ENCODE measurements around the gene SMIM5.

Gene SMIM5

DNA sequence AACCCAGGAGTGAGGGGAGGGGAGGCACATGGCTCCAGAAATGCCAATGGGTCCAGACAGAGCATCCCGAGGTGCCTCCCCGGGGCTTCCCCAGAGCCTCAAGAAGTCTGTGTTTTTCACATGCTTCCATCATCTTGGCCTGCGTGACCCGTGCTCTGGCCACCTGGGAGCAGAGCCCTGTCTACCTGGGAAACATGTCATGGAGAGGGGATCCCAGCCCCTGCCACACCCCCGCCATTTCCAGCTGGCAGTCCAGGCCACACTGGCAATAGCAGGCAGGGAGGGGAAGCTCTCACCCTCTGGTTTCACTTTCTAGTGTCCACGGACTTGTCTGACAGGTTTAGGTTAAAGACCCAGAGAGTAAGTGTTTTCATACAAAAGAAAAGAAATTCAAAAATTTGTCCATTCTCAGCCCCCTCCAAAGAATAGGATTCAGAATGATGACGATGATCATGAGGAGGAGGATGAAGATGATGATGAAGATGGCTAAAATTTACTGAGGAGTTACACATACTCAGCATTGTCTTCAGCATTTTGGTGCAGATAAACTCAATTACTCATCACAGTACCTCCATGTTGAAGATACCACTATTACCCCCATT, 9.0 kb downstream of the SMIM5 start:
- FAIRE-seq, result no peak

DNA sequence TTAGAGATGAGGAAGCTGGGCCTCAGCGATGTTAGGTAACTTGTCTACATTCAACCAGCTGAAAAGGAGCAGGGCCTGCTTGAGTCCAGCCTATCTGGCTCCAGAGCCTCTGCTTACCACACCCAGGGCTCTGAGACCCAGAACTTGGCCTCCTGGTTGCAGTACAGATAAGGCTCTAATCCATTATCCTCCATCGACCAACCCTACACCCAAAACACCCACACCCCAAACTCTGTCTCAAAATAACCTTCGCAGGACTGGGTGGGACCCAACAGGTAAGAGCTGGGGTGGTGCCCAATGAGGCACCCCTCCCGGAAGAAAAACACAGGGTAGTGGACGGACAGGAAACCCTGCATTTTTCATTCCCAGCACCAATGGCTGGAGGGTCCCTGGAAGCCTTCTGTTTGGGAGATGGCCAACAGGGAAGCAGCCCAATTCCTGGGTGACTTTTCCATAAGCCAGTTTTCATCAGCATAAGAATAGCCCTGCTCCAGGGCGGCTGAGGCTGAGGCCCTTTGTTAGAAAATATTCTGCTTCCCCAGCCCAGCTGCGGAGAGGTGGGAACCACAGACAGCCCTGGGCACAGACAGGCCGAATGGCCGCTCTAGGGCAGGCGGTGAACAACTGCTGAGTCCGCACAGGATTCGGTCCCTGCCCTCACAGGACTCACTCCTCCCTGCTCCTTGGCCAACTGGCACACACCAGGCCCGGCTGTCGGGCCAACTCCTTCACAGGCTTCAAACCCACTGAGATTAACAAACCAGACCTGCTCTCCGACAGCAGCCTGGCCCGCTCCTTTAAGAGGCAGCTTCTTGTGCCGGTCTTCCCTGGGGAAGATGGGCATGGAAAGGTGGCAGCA, 9.8 kb downstream of the SMIM5 start:
- FAIRE-seq, result no peak

DNA sequence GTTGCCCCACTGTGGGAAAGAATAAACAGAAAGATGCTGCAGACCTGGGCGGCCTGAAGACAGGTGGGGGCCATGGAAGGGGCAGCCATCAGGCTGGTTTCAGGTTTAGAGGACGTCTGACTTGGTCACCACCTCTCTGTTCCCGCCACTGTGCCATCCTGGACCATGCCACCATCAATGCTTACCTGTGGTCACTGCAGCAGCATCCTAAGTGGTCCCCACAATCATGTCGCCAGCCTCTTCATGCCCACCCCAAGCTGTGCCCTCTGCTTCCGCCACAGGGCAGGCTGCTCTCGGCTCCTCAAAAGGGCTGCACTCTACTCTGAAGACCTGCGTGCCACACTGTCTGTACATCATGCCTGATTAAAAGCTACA, 10.4 kb downstream of the SMIM5 start:
- FAIRE-seq, result no peak

DNA sequence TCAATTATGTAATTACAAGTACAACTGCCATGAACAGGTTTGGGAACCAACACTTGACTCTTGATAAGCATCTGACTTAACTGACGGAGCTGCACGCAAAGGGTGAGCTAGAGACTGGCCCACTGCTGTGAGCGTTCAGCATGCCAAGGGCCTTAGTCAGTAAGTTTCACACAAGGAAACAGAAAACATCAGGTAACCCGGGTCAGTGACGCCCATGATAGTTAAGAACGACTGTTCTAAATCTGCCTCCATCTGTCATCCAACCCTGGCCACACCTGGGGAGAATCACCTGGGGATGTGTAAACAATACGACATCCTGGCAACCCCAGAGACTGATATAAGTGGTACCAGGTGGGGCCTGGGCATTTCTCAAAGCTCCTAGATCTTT, 12.3 kb downstream of the SMIM5 start:
- no peak for FAIRE-seq

DNA sequence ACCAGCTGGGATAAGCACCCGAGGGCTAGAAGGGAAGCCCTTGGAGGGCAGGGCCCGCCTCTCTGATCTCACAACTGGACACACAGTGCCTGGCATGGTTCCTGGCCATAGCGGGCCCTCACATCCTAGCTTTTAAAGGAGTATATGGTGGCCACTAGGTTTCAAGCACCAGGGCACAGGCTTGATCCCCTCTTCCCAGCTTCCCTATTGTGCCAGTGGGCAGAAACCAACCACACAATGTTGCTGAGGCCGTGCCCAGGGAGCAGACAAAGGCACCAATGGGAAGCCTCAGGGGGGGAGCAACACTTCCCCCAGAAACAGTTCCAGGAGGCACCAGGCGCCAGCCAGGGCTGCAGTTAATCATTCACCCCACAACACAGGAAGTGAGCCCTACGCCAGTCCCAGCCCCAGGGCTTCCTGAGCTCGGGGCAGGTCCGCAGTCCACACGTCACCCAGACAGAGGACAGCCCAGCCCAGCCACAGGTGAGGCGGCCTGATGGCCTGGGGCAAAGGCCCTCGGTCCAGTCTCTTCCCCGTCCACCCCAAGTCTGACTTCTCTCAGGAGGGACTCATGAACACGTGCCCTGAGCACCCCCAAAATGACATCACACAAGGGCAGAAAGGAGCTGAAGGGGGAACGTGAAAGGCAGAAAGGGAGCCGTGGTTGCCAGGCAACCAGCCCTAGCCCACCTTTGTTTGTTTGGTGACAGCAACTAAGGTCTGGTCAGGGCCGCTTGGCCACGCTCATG, 12.8 kb downstream of the SMIM5 start:
- no peak for FAIRE-seq

DNA sequence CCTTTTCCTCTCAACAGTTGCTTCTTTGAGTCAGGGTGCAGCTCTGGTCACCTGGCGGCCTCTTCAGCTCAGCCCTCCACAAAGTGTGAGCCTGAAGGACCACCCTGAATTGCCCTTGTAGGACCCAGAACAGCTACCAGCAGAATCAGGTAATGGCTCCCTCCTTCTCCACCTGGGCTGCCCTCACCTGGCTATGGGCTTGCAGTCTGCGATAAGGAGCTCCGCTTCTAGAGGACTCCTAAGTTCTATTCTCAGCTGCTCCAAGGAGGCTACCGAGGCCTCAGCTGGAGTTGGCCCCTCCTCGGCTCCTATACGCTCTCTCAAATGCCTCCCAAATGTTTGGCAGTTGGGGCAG, 13.4 kb downstream of the SMIM5 start:
- FAIRE-seq, result no peak

DNA sequence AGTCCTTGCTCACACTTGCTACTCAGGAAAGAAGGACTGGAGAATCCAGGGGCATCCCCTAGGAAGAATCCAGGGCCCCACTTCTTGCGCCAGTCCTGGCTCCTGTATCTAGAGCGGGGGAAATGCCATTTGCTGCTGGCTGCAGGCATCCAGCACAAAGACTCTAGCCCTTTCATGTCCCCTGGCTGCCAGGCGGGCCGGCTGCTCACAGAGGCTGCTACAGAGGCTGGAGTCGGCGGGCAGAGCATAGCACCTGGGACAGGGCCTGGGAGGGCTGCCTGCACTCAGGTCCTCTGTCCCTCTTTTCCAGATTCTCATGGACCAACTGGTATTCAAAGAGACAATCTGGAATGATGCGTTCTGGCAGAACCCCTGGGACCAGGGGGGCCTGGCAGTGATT, 13.8 kb downstream of the SMIM5 start:
- FAIRE-seq, result no peak

DNA sequence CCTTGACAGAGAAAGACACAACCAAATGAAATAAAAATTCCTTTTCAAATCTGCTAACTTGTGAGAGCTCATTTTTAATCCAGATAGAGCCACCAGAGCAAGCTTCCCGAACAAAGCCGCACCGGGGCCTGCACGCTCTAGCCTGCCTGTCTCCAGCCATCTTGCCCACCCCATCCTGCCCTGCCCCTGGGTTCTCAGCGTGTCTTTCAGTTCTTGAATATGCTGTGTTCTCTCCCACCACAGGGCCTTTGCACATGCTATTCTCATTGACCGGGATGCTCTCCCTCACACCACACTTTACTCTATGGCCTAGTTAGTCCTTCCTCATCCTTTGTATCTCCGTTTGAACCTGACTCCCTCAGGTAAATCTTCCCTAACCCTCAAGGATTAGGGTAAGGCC, 14.7 kb downstream of the SMIM5 start:
- FAIRE-seq, result no peak

DNA sequence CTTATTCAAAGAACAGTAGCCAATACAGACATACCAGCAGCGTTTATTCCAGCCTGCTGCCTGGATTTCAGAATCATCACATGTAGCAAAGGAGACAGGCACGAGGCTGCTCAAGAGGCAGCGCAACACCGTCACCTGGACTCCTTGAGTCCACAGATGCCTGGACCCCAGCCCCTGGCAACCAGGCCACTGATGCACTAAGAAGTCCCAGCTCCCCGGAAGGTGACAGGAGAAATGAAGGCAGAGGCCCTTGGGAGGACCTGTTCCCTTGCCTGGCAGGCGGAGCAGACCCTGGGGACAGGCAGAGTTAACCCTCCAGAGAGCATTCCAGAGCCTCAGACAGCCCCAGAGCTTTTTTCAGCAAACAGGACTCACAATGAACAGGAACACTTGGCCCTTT, 16.5 kb downstream of the SMIM5 start:
- no peak for FAIRE-seq

DNA sequence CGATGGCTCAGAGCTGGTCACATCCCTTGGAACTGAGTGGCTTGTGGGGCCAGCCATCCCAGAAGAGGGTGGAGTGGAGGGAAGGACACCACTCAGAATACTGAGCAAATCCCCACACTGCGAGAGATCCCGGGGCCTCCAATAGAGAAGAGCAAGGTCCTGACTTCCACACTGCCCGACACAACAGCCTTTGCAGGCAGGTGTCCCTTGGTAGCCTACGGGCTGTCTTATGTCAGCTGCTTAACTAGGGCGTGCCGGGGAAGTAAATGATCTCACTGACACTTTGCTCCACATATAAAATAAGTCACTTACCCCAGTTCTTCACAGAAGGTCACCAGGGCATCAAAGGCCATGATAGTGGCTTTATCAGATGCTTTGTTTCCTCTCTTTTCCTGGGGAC, 17.6 kb downstream of the SMIM5 start:
- FAIRE-seq, result no peak

DNA sequence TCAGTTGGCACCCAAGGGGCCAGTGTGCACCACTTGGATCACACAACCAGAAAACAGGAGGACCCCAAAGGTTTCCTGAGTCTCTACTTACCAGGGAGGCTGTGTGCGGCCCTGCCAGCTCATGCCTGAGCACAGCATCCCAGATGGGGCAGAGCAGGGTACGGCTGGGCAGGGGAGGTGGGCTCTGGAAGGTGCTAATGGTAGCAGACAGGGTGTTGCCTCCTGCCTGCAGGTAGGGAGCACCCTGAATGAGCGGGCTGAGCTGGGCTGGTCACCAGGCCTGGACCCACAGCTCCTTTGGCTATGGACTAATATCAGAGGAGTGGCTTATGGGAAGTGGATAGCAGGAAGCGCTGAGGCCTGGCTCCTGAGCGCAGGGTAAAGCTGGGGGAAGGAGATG, 19.1 kb downstream of the SMIM5 start:
- FAIRE-seq, result no peak

DNA sequence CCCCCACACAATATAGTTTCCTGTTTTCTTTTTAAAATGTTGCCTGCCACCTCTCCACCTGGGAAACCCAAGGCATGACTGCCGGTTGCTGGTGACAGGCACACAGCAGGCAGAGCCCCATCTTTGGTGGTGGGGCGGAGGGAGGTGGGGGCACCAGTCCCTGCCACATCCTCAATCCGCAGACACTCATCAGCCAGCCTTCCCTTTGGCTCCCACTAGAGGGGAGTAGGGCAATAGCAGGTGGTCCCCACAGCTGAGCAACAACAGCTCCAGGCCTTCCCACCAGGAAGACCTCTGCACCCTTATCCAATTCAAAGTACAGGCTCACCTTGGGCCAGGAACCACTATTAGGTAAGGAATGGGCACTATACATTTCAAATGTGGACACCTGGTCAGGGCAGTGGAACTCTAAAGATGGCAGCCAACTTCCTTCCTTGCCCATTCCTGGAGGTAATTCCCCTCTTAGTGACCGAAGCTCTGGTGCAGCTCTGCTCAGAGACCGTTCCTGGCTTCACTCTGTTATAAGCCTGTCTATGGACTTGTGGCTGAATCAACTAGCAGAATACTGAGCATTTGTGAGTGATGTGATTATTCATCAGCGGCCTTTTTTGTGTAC, 19.8 kb downstream of the SMIM5 start:
- FAIRE-seq, result no peak

DNA sequence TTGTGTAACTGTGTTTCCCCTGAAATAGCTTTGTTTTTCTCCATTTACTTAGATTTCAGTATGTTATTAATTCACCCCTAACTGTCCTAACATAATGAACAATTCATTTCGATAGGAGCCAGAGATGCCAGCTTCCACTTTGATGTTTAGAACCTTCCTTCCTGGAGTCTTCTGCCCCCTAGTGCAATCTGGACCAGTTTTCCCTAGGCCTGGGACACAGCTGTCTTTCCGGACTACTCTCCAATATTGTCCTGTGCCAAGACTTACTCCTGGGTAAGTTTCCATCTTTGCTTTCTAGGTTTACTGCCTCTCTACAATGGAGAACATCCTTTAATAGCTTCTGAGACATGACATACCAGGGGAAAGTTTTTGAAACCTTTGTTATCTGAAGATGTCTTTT, 20.9 kb downstream of the SMIM5 start:
- no peak for FAIRE-seq

DNA sequence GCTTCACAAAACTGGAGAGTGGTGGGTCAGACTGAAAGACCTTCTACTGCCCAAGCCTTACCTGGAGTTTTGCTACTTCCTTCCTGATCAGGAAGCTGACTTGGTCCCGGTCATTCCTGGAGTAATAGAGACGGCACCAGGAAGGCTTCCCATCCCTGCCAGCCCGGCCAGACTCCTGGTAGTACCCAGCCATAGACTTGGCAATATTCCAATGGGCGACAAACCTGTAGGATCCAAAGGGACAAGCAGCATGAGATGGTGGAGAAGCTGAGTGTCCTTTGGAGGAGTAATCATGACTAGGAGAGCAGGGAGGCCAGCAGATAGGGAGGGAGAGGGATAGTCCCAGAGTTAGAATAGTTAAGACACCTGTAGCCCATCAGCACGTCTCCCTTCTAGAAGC, 25.0 kb downstream of the SMIM5 start:
- no peak for FAIRE-seq

DNA sequence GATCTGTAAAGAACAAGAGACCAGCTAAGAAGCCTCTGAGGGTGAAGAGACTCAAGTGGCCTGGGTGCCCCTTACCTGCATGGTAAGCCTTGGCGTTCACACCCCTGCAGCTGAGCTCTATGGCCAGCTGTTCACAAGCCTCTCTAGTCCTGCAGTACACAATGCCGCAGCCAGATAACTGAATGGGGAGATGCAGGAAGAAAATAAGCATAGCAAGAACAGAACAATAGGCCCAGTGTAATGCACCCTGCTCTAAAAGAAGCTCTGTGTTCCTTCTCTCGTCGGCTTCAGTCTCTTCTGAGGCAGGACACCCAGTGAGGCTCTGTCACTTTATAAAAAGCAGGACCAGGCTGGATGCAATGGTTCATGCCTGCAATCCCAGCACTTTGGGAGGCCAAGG, 28.3 kb downstream of the SMIM5 start:
- FAIRE-seq, result no peak

DNA sequence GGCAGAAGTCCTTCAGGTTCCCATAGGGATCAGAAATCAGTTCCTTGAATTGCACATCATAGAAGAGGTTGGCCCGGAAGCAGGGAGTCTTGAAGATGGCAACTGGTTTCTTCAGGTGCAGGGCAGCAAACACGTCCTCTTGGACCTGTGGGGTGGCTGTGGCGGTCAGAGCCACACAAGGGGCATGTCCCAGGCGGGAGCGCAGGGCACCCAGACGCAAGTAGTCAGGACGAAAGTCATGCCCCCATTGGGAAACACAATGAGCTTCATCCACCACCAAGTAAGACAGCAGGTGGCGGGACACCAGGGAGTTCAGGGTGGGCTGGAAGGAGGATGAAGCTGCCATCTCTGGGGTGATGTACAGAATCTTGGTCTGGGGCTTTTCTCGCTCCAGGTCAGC, 29.3 kb downstream of the SMIM5 start:
- FAIRE-seq, result no peak

DNA sequence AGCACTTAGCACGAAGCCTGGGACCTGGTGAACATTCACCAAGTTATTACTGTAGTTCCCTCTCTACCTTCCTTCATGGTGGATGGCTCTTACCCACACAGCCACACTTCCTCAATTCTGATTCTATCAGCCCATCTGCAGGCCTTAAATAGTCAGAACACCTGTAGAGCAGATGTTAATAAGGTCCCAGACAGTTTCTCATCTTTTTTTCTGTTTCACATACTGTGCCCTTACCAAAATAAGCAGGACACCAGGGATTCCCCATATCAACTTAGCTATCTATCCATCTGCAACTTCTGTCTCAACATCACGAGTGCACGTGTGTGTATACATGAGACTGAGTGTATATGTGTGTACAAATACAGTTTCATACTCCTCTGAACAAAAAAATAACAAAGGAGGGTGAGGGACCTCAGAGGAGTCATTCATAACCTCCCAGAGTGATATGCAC, 30.9 kb downstream of the SMIM5 start:
- FAIRE-seq, result no peak

DNA sequence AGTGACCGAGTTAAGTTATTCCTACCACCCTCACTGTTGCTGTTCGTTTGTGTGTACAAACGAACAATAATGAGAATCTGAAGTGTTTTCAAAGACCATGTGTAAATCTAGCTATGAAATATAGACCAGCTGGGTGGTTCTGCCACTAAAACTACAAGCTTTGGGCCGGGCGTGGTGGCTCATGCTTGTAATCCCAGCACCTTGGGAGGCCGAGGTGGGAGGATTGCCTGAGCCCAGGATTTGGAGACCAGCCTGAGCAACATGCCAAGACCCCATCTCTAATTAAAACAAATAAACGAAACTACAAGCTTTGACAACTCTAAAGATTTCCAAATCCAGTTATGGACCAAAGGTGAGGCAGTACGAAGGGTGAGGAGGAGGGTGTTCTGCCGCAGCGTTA, 32.7 kb downstream of the SMIM5 start:
- FAIRE-seq, result no peak

DNA sequence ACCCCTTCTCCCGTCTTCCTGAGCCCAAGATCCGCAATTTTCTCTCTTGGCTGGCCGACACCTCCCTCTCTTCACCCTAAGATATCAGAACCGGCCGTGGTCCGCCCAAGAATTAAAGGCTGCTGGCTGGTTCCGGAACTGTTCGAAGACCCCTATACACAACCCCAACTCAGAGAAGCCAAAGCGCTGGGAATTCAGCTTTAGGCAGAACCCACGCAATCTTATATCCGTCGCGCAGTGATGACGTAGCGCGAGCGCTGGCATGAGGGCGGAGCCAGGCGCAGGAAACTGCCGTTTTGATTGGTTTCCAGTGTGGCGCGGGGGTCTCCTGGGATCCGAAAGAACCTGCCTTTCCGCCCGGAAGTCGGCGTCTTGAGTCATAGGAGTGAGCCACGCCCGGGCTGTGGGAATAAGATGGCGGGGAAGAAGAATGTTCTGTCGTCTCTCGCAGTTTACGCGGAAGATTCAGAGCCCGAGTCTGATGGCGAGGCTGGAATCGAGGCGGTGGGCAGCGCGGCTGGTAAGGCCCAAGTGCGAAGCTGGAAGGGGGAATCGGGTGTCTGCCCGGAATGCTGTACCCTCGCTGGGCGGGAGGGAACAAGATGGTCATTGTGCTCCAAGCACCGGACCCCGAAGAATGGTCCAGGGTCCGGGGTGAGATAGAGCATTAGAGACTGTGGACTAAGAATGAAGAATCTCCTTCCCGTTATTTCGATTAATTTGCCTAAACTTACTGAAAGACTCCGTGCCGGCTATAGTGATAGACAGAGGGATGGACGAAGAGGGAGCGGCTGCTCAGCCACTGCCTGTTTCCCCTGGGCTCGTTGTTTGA, 33.9 kb downstream of the SMIM5 start, which contains the start of the genes RECQL5 and SAP30BP:
Gene RECQL5, minus strand, starts transcription at position 196 of the 832 bp plus-strand sequence. CDS start 597 bp downstream, outside the sequence.
Gene SAP30BP, plus strand, starts transcription at position 380 of the 832 bp plus-strand sequence. Its CDS starts 35 bp downstream, at position 415.
- peak; percentile 96 for FAIRE-seq

DNA sequence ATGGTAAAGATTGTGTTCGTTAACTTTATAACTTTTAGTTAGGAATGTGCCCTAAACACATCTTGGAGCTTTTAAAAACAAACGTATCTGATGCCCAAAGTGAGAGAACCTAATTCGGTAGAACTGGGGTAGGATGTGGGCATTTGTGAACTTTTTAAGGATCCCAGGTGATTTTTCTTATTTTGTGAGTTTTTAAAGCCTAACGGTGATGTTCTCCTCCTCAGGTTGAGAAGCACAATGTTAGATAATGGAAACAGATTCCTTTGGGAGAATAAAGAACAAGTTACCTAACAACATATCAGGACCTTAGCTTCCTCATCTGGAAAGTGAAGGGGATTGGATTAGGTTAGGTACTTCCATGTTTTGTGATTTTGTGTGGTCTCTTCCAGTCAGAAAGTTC, 34.6 kb downstream of the SMIM5 start:
- no peak for FAIRE-seq

DNA sequence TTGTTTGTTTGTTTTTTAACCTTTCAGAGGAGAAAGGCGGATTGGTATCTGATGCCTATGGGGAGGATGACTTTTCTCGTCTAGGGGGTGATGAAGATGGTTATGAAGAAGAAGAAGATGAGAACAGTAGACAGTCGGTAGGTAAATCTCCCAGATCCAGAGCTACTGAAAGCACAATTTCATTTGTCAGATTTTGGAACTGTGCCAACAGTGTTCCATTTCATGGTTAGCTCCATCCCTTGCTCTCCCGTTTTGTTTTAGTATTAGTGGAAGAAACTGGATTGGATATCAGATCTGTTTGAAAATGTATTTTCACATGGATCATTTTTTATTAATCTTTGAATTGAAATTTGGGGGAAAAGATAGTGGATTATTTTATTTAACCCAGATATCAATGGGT, 35.3 kb downstream of the SMIM5 start:
- FAIRE-seq, result no peak

DNA sequence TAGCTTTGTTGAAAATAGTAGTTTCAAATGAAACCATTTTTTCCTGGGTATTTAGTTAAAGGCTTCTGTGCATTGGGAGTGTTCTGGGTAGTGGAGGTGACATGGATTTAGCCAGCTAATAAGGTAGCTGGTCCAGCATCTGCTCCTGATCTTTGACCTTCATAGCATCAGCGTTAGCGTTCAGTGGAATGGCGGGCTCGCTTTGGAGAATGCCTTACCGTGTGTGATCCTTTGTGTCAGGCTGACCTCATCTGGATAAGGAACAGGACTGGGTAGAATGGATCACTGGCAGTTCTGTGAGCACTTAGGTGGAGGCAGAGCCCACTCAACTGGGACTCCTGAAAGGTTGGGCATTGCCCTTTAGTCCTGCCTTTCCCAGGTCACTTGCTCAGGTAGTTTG, 37.6 kb downstream of the SMIM5 start:
- FAIRE-seq, result no peak

Data from endometrium (tissue), 2 donors.